NCI-H510A (cell line): ENCODE measurements around the gene PHETA1.
"Not testable (repeated sequence)": the region's sequence is repeated elsewhere in the genome, so short reads cannot be mapped to it uniquely, and the experiment has no call there.

ENCODE experiments used
- DNase-seq: peaks from one replicate; lab custom pipeline; 2025; lab: John Stamatoyannopoulos, UW

The PHETA1 gene

GRCh38 chr12:111405149-111405858 is 36.4 kb upstream of the PHETA1 start:
- DNase-seq = peak; percentile 46

GRCh38 chr12:111404362-111405148 is 35.7 kb upstream of the PHETA1 start:
- no peak for DNase-seq

- not testable (repeated sequence) for DNase-seq
Observed at GRCh38 chr12:111402490-111402824, 33.6 kb upstream of the PHETA1 start.

- DNase-seq = no peak
Observed at GRCh38 chr12:111401167-111401605, 32.3 kb upstream of the PHETA1 start.

- not testable (repeated sequence) for DNase-seq
Observed at GRCh38 chr12:111399741-111400404, 31.0 kb upstream of the PHETA1 start.

GRCh38 chr12:111398530-111398929 is 29.6 kb upstream of the PHETA1 start:
- DNase-seq = no peak

GRCh38 chr12:111396726-111397445 is 28.0 kb upstream of the PHETA1 start:
- peak; percentile 43 for DNase-seq

- DNase-seq = not testable (repeated sequence)
Observed at GRCh38 chr12:111396271-111396670, 27.4 kb upstream of the PHETA1 start.

- DNase-seq = no peak
Observed at GRCh38 chr12:111395336-111396187, 26.7 kb upstream of the PHETA1 start.

GRCh38 chr12:111394480-111394879 is 25.6 kb upstream of the PHETA1 start:
- no peak for DNase-seq

GRCh38 chr12:111393700-111394300 is 24.9 kb upstream of the PHETA1 start:
- no peak for DNase-seq

- DNase-seq = no peak
Observed at GRCh38 chr12:111390910-111391309, 22.0 kb upstream of the PHETA1 start.

GRCh38 chr12:111389635-111390034 is 20.7 kb upstream of the PHETA1 start:
- no peak for DNase-seq

- DNase-seq = no peak
Observed at GRCh38 chr12:111387747-111388323, 18.9 kb upstream of the PHETA1 start.

- DNase-seq = no peak
Observed at GRCh38 chr12:111386885-111387284, 18.0 kb upstream of the PHETA1 start.

GRCh38 chr12:111384596-111384995 is 15.7 kb upstream of the PHETA1 start:
- no peak for DNase-seq

- no peak for DNase-seq
Observed at GRCh38 chr12:111379942-111380554, 11.2 kb upstream of the PHETA1 start.

GRCh38 chr12:111377440-111377839 is 8.5 kb upstream of the PHETA1 start:
- no peak for DNase-seq

GRCh38 chr12:111373231-111373630 is 4.3 kb upstream of the PHETA1 start:
- not testable (repeated sequence) for DNase-seq
